Upper lobe of right lung (tissue), 1 donor: ENCODE results near the gene ALDH3B2. TPM values are rescaled to one million over a fixed set of nuclear protein-coding genes. Genes with fewer than 3 reads are reported as not detected.

Source experiments
- ATAC-seq: fragments of 200-7000 bp; cut with Tn5 transposase; one replicate; pipeline ENCODE4 v1.9.1; 2020; ENCODE audit warnings: mild to moderate bottlenecking, moderate library complexity
- DNase-seq: peaks from one replicate; pipeline ENCODE4 v3.0.0-alpha.2; 2020
- H3K27ac ChIP-seq: fragments of 200-600 bp; one replicate; pipeline ENCODE4 v1.8.0; 2022
- H3K27me3 ChIP-seq: fragments of 200-600 bp; one replicate; pipeline ENCODE4 v1.8.0; 2022; ENCODE audit warnings: mild to moderate bottlenecking
- H3K36me3 ChIP-seq: fragments of 200-600 bp; one replicate; pipeline ENCODE4 v1.8.0; 2022
- H3K4me1 ChIP-seq: fragments of 200-600 bp; one replicate; pipeline ENCODE4 v1.8.0; 2022
- H3K4me3 ChIP-seq: fragments of 200-600 bp; one replicate; pipeline ENCODE4 v1.8.0; 2022; ENCODE audit warnings: mild to moderate bottlenecking
- H3K9me3 ChIP-seq: fragments of 200-600 bp; one replicate; pipeline ENCODE4 v1.8.0; 2022
- CTCF ChIP-seq: fragments of 200-600 bp; IDR thresholded peaks from one replicate; pipeline ENCODE4 v1.8.0; 2022; ENCODE audit warnings: antibody characterized with exemption
- intact Hi-C: fragments of 100-400 bp; cut with DNase I; formaldehyde crosslinking; loops from one replicate; pipeline ENCODE4 v1.11.0; 2022
- total RNA-seq: library from RNA; stranded (reverse); fragmentation: NEBNext Ultra II Directional; extraction: Animal tissue kit (Norgen Biotek cat#: 25700); gene quantifications from one replicate; pipeline ENCODE4 v1.2.1, GENCODE V29; 2021
- donor health status: DM: no; HTN: yes; CAD: no; lungs with severe emphysema.

Gene ALDH3B2
- total RNA-seq, 1 donor from 2014 or later, result 1.3 TPM

- no peak for ATAC-seq
- TF ChIP-seq CTCF, result no peak
- Histone ChIP-seq H3K4me3 (no peak overlapping the region), H3K27me3 (no peaks in the 10 kb centered on the region), H3K27ac (no peak overlapping the region), H3K36me3 (peaks cover 6% of the 10 kb centered on the region), H3K4me1 (peaks cover 13% of the 10 kb centered on the region), H3K9me3 (no peaks in the 10 kb centered on the region)
- no peak for DNase-seq
- intact Hi-C loops, result no loop called here
Observed at GRCh38 chr11:67617243-67617953, 57.0 kb downstream of the ALDH3B2 start.

GRCh38 chr11:67616431-67617242, 57.8 kb downstream of the ALDH3B2 start:
- ATAC-seq (peak; percentile 3), DNase-seq (no peak)
- no peak overlapping the region for H3K27ac ChIP-seq
- no peaks in the 10 kb centered on the region for H3K27me3 ChIP-seq
- H3K9me3 ChIP-seq, result no peaks in the 10 kb centered on the region
- peaks cover 13% of the 10 kb centered on the region for H3K4me1 ChIP-seq
- no peak for TF ChIP-seq CTCF
- H3K4me3 ChIP-seq, result no peak overlapping the region
- intact Hi-C loops, result no loop called here
- peaks cover 10% of the 10 kb centered on the region for H3K36me3 ChIP-seq

GRCh38 chr11:67615728-67616430, 58.5 kb downstream of the ALDH3B2 start:
- H3K9me3 ChIP-seq, result no peaks in the 10 kb centered on the region
- intact Hi-C loops, result no loop called here
- ATAC-seq (no peak), DNase-seq (no peak)
- TF ChIP-seq CTCF, result no peak
- no peak overlapping the region for H3K4me3 ChIP-seq
- H3K27ac ChIP-seq, result no peak overlapping the region
- H3K36me3 ChIP-seq, result peaks cover 18% of the 10 kb centered on the region
- no peaks in the 10 kb centered on the region for H3K27me3 ChIP-seq
- peaks cover 13% of the 10 kb centered on the region for H3K4me1 ChIP-seq

- intact Hi-C loops, result no loop called here
Observed at GRCh38 chr11:67614730-67615714, 59.4 kb downstream of the ALDH3B2 start.

More at GRCh38 chr11:67614730-67615714, 59.4 kb downstream of the ALDH3B2 start:
- ATAC-seq (peak; percentile 70), DNase-seq (peak; percentile 78)
- no peaks in the 10 kb centered on the region for H3K27me3 ChIP-seq
- peaks cover 27% of the 10 kb centered on the region for H3K36me3 ChIP-seq
- H3K4me3 ChIP-seq, result peak overlapping the region; percentile 42
- no peaks in the 10 kb centered on the region for H3K9me3 ChIP-seq
- peaks cover 13% of the 10 kb centered on the region for H3K4me1 ChIP-seq
- H3K27ac ChIP-seq, result peak overlapping the region; percentile 84
- TF ChIP-seq CTCF, result peak; percentile 47
